Activated naive CD8-positive, alpha-beta T cell treated with anti-CD3 and anti-CD28 coated beads, Interleukin-2, amount 10 ng/mL, durations not matched to agents 7 days and 5 days (primary cell): ENCODE measurements around the gene BRAF. TPM values are rescaled to one million over a fixed set of nuclear protein-coding genes. Genes with fewer than 3 reads are reported as not detected.
"Not testable (repeated sequence)": the region's sequence is repeated elsewhere in the genome, so short reads cannot be mapped to it uniquely, and the experiment has no call there.

Experiments
- ATAC-seq: fragments of 150-1000 bp; cut with Tn5 transposase; one replicate; pipeline ENCODE4 v1.10.0; 2021; ENCODE audit warnings: low read depth, moderate library complexity
- POLR2A ChIA-PET: fragments of 350-600 bp; sonication (Branson Sonifier 250); formaldehyde crosslinking; loops from one replicate; lab custom pipeline; 2021; ENCODE audit warnings: antibody characterized with exemption; lab: Charles Lee
- DNase-seq: peaks from one replicate; pipeline ENCODE4 v3.0.0; 2021
- H3K27ac Mint-ChIP-seq: one replicate; pipeline ENCODE4 v1.8.0; 2022; ENCODE audit warnings: mild to moderate bottlenecking, mixed read lengths
- H3K27me3 Mint-ChIP-seq: one replicate; pipeline ENCODE4 v1.8.0; 2022; ENCODE audit warnings: mild to moderate bottlenecking, moderate library complexity, mixed read lengths
- H3K36me3 Mint-ChIP-seq: one replicate; pipeline ENCODE4 v1.8.0; 2021; ENCODE audit warnings: mild to moderate bottlenecking, mixed read lengths
- H3K4me1 Mint-ChIP-seq: one replicate; pipeline ENCODE4 v1.8.0; 2021; ENCODE audit warnings: mixed read lengths
- H3K4me3 Mint-ChIP-seq: one replicate; pipeline ENCODE4 v1.8.0; 2022; ENCODE audit warnings: mild to moderate bottlenecking, moderate library complexity, mixed read lengths
- H3K9me3 Mint-ChIP-seq: one replicate; pipeline ENCODE4 v1.8.0; 2021; ENCODE audit warnings: mixed read lengths
- total RNA-seq, 2 experiments: library from RNA; stranded (reverse); gene quantifications; one replicate each; pipeline ENCODE4 v1.2.3, GENCODE V29; 2021

Gene BRAF
- total RNA-seq, 2 experiments from 2014 or later, result 34.4 to 39.4 TPM

DNA sequence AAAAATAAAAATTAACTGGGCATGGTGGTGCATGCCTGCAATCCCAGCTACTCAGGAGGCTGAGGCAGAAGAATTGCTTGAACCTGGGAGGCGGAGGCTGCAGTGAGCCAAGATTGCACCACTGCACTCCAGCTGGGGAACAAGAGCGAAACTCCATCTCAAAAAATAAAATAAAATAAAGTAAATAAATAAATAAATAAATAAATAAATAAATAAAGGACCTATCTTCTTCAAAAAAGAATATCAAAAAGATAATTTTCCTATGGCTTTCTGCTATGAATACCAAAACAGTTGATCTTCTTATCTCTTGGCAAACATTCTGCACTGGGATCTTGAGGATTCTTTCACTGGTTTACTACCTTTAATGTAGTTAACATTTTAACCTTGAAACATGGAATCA is 41.9 kb downstream of the BRAF start:
- DNase-seq, ATAC-seq, H3K4me3 Mint-ChIP-seq, H3K9me3 Mint-ChIP-seq, H3K27me3 Mint-ChIP-seq, POLR2A ChIA-PET, H3K27ac Mint-ChIP-seq: not testable (repeated sequence)
- H3K36me3 Mint-ChIP-seq, result peaks cover 16% of the 10 kb centered on the region
- peaks cover 17% of the 10 kb centered on the region for H3K4me1 Mint-ChIP-seq

DNA sequence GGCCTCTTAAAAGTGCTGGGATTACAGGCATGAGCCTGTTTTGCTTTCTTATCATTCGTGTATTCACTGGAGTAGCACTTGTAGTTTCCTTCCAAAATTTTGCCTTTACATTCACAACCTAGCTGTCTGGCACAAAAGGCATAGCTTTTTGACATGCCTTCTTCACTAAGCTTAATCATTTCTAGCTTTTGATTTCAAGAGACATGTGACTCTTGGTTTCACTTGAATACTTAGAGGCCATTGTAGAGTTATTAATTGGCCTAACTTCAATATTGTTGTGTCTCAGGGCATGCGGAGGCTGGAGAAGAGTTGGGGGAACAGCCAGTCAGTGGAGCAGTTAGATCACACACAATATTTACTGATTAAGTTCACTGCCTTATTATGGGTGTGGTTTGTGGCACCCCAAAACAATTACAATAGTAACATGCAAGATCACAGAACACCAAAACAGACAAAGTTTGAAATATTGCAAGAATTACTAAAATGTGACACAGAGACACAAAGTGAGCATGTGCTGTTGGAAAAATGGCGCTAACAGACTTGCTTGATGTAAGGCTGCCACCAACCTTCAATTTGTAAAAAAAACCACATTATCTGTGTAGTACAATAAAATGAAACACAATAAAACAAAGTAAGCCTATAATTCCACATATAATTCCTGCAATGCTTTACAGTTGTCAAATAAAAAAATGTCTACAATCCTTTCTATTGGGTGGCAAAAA is 43.1 kb downstream of the BRAF start:
- Mint-ChIP-seq H3K4me1 (peaks cover 19% of the 10 kb centered on the region), H3K4me3 (no peak overlapping the region), H3K27me3 (peaks cover 1% of the 10 kb centered on the region), H3K27ac (no peak overlapping the region), H3K36me3 (peaks cover 16% of the 10 kb centered on the region), H3K9me3 (peaks cover 4% of the 10 kb centered on the region)
- DNase-seq (no peak), ATAC-seq (no peak)
- POLR2A ChIA-PET, result no interaction called here

DNA sequence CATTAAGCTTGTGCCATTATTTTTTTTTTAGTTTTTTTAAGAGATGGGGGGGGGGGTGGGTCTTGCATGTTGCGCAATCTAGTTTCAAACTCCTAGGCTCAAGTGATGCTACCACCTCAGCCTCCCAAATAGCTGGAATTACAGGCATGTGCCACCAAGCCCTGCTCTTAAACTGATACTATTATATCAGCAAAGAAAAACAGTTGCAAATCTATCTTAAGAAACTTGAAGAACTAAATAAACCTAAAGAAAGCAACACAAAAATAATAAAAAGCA is 47.5 kb downstream of the BRAF start:
- POLR2A ChIA-PET, result no interaction called here
- Mint-ChIP-seq H3K9me3 (peaks cover 8% of the 10 kb centered on the region), H3K36me3 (peaks cover 22% of the 10 kb centered on the region), H3K4me1 (peaks cover 18% of the 10 kb centered on the region), H3K27me3 (peaks cover 1% of the 10 kb centered on the region), H3K4me3 (no peak overlapping the region), H3K27ac (no peak overlapping the region)
- DNase-seq (no peak), ATAC-seq (no peak)

DNA sequence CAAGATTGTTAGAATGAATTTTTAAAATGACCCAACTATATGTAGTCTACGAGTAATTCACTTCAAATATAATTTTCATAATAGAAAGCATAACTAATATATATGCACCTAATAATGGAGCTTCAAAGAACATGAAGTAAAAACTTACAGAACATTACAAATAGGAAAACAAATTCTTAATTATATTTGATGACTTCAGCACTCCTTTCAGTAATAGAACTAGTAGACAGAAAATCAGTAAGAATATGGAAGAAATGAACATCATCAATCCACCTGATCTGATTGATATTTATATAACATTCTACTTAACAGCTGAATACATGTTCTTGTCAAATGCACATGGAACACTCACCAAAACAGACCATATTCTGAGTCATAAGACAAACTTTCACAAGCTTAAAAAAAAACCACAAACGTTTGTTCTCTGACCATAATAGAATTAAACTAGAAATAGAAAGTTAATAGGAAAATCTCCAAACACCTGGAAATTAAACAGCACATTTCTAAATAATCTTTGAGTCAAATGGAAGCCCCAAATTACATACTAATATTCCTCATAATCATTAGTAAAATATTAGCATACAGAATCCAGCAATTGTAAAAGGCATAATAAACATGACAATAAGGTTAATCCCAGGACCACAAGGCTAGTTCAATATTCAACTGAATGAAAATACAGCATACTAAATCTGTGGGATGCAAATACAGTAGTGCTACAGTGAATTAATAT is 48.0 kb downstream of the BRAF start:
- Mint-ChIP-seq H3K27ac (no peak overlapping the region), H3K27me3 (peaks cover 1% of the 10 kb centered on the region), H3K4me1 (peaks cover 17% of the 10 kb centered on the region), H3K36me3 (peaks cover 22% of the 10 kb centered on the region), H3K9me3 (peaks cover 8% of the 10 kb centered on the region), H3K4me3 (no peak overlapping the region)
- POLR2A ChIA-PET, result interaction anchor here (0.7 kb wide), 1 partner anchor 49 kb away, joined by 3 read pairs; no protein-coding TSS in a partner anchor
- DNase-seq (no peak), ATAC-seq (no peak)

DNA sequence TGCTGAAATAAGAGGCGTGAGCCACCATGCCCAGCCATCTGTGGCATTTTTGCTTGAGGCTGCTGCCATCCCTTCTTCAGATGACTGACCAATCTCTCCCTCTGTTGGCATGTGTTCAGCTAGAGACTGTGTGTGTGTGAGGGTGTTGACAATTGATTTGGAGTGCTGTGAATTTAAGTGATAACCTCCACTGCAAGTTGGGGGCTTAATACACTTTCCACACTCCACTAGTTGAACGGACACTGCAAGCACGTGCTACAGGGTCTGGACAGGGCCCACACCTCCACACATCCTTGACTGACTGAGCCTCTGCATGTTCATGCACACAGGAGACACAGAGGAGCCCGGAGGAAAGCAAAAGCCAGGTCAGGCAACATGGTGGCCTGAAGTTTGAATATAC is 51.3 kb downstream of the BRAF start:
- peaks cover 24% of the 10 kb centered on the region for H3K36me3 Mint-ChIP-seq

DNA sequence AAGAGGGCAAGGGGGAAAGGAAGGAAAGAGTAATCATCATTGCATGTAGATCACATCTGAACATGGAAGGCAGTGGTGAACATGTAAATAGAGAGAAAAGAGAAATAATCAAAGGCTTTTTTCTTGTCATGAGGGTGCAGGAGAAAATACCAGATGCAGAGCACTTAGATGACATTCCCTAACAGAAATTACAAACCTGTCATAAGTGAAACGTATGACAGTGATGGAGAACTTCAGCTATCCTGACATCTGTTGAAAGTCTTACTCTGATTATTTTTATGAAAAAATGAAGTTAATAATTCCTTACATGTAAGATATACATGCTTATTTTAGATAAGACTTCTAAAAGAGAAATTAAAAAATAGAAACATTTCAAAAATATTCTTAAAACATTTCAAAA is 54.7 kb downstream of the BRAF start:
- Mint-ChIP-seq H3K9me3 (peaks cover 8% of the 10 kb centered on the region), H3K27me3 (no peaks in the 10 kb centered on the region), H3K27ac (no peak overlapping the region), H3K4me3 (no peak overlapping the region), H3K36me3 (peaks cover 29% of the 10 kb centered on the region), H3K4me1 (peaks cover 24% of the 10 kb centered on the region)
- DNase-seq (no peak), ATAC-seq (no peak)
- POLR2A ChIA-PET, result interaction anchor here (0.6 to 0.7 kb wide), 4 partner anchors 11 to 275 kb away, joined by 3 to 4 read pairs (median 4); no protein-coding TSS in a partner anchor

More for the DNA sequence above, 51.3 kb downstream of the BRAF start:
- Mint-ChIP-seq H3K4me3 (no peak overlapping the region), H3K27ac (no peak overlapping the region), H3K9me3 (peaks cover 12% of the 10 kb centered on the region), H3K4me1 (peaks cover 26% of the 10 kb centered on the region), H3K27me3 (peaks cover 1% of the 10 kb centered on the region)
- ATAC-seq (no peak), DNase-seq (no peak)
- POLR2A ChIA-PET, result no interaction called here

DNA sequence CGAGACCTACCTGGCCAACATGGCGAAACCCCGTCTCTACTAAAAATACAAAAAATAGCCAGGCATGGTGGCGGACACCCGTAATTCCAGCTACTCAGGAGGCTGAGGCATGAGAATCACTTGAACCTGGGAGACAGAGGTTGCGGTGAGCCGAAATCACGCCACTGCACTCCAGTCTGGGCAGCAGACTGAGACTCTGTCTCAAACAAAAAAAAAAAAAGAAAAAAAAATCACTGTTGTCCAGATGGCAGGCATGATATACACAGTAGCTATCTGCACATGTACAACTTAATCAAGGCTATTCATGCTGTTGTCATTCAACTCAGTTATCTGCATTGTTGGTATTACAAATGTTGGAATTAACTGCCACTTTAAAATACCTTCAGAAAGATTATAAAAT is 55.3 kb downstream of the BRAF start:
- Mint-ChIP-seq H3K9me3 (peaks cover 9% of the 10 kb centered on the region), H3K27me3 (no peaks in the 10 kb centered on the region), H3K36me3 (peaks cover 29% of the 10 kb centered on the region), H3K4me3 (no peak overlapping the region), H3K4me1 (peaks cover 21% of the 10 kb centered on the region), H3K27ac (no peak overlapping the region)
- DNase-seq, result no peak
- POLR2A ChIA-PET, result no interaction called here
- ATAC-seq, result no peak

DNA sequence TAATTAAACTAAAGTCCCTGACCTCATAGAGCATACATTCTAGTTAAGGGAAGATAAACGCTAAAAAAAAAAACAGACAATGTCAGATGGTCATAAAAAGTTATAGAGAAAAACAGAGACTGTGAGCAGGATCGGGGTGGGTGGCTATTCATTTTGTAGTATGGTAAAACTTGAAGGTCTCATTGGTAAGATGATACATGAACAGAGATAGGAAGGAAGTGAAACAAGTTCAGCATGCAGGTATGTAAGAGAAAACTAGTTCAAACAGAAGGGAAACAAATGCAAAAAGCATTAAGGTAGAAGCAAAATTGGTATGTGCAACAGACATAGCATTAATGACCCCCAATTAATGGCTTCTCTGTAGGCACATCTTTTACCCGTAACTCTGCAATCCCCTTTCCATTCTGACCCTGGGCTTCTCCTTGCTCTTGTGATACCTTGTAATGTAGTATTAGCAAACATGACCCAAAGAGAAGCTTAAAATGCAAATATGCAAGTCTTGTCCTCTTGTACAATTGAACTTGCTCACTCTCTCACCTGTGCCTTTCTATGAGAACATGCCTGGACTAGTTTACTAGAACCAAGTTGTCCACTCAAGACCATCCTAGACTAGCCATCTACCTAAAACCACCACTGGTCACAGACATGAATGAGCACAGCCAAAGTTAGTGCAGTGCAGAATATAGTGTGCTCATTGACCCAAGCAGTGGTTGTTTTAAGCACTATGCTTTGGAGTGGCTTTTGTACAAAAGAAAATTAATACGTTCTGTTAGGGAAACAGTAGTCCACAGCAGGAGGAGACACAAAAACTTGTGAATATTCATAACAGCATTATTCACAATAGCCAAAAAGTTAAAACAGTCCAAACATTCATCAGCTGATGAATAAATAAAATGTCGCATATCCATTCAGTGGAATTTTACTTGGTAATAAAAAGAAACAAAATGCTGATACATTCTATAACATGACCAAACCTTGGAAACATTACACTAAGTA is 57.0 kb downstream of the BRAF start:
- H3K27me3 Mint-ChIP-seq, result no peaks in the 10 kb centered on the region
- DNase-seq (no peak), ATAC-seq (no peak)
- H3K9me3 Mint-ChIP-seq, result peaks cover 12% of the 10 kb centered on the region
- H3K36me3 Mint-ChIP-seq, result peaks cover 33% of the 10 kb centered on the region
- peak overlapping the region; percentile 5 for H3K27ac Mint-ChIP-seq
- no peak overlapping the region for H3K4me3 Mint-ChIP-seq
- POLR2A ChIA-PET, result no interaction called here
- peaks cover 23% of the 10 kb centered on the region for H3K4me1 Mint-ChIP-seq

DNA sequence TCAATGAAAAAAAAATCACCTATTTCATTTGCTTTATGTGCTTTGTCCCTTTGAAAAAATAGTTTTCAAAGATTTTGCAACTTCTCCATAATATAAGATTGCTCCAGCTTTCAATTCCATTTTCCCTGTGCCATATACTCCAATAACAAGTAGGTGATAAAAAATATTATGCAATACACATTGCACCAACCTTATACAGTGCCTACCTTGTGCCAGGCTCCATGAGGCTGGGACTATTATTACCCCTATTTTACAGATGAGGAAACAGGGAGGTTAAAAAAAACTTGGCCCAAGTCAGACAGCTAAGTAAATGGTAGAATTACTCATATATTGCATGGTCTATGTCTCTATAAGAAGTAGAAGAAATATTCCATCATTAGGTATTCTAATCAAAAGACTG is 57.8 kb downstream of the BRAF start:
- Mint-ChIP-seq H3K4me3 (no peak overlapping the region), H3K27me3 (no peaks in the 10 kb centered on the region), H3K4me1 (peaks cover 23% of the 10 kb centered on the region), H3K36me3 (peaks cover 35% of the 10 kb centered on the region), H3K27ac (no peak overlapping the region), H3K9me3 (peaks cover 12% of the 10 kb centered on the region)
- DNase-seq (no peak), ATAC-seq (no peak)
- POLR2A ChIA-PET, result no interaction called here

DNA sequence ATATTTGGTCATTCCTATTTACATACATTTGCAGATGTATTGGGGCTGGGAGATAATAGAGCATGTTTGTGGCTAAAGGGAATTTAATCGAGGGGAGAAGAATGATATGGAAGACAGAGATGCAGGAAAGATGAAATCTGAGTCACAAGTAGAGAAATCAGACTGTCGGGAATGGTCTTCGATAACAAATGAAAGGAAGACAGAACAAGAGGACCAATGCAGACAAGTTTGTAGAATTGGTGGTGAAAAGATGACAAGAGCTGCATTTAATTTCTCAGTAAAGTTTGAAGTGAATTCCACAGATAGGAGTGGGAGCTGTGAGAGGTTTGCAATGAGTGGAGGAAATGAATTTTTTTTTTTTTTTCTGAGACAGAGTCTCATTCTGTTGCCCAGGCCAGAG is 60.0 kb downstream of the BRAF start:
- ATAC-seq, result no peak
- POLR2A ChIA-PET, result no interaction called here
- H3K27me3 Mint-ChIP-seq, result no peaks in the 10 kb centered on the region
- no peak for DNase-seq
- no peak overlapping the region for H3K4me3 Mint-ChIP-seq
- peaks cover 34% of the 10 kb centered on the region for H3K36me3 Mint-ChIP-seq
- H3K4me1 Mint-ChIP-seq, result peaks cover 12% of the 10 kb centered on the region
- no peak overlapping the region for H3K27ac Mint-ChIP-seq
- H3K9me3 Mint-ChIP-seq, result peaks cover 12% of the 10 kb centered on the region

DNA sequence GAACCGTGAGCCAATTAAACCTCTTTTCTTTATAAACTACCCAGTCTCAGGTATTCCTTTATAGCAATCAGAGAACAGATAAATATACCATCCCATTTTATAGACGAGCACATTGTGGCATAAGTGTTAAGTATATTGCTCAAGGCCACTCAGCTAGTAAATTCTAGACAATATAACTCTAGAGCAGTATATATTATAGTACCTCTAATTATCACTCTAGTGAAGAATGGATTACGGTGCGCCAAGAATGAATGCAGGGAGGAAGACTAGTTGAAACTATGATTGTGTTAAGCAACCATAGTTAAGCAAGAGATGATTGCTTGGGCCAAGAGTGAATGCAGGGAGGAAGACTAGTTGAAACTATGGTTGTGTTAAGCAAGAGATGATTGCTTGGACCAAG is 60.9 kb downstream of the BRAF start:
- H3K4me3 Mint-ChIP-seq, result no peak overlapping the region
- H3K27ac Mint-ChIP-seq, result no peak overlapping the region
- H3K9me3 Mint-ChIP-seq, result peaks cover 10% of the 10 kb centered on the region
- POLR2A ChIA-PET, result no interaction called here
- no peaks in the 10 kb centered on the region for H3K27me3 Mint-ChIP-seq
- peaks cover 31% of the 10 kb centered on the region for H3K36me3 Mint-ChIP-seq
- DNase-seq, result no peak
- no peak for ATAC-seq
- peaks cover 10% of the 10 kb centered on the region for H3K4me1 Mint-ChIP-seq

DNA sequence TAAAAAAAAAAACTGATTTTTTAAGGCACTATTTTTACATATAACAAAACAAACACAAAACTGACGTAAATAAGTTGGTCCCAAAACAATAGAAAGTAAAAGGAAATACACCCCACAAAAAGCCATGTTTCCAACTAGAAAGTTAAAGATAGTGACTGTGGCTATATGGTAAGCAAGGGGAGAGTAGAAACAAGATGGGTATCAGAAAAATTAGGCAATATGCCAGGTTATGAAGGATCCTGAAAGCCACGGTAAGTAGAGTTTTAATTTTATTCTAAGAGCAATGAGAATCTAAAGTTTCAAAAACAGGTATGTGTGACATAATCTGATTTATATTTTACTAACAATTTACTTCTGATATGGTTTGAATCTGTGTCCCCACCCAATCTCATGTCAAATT is 61.5 kb downstream of the BRAF start:
- H3K27me3 Mint-ChIP-seq, result no peaks in the 10 kb centered on the region
- peaks cover 7% of the 10 kb centered on the region for H3K9me3 Mint-ChIP-seq
- ATAC-seq, result no peak
- no peak overlapping the region for H3K4me3 Mint-ChIP-seq
- no peak overlapping the region for H3K27ac Mint-ChIP-seq
- POLR2A ChIA-PET, result no interaction called here
- peaks cover 26% of the 10 kb centered on the region for H3K36me3 Mint-ChIP-seq
- no peak for DNase-seq
- H3K4me1 Mint-ChIP-seq, result peaks cover 8% of the 10 kb centered on the region

DNA sequence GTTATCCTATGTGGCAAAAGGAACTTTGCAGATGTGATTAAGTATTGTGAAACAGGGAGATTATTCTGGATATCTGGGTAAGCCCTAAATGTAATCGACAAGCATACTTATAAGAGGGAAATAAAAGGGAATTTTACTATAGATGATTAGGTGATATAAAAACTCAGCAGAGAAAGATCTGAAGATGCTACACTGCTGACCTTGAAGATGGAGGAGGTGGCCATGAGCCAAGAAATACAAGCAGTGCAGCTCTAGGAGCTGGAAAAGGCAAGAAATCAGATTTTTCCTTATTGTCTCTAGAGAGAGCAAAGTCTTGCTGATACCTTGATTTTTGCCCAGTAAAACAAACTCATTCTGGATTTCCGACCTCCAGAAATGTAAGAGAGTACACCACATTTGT is 67.7 kb downstream of the BRAF start:
- ATAC-seq, result no peak
- no peaks in the 10 kb centered on the region for H3K27me3 Mint-ChIP-seq
- no peaks in the 10 kb centered on the region for H3K9me3 Mint-ChIP-seq
- H3K36me3 Mint-ChIP-seq, result peaks cover 8% of the 10 kb centered on the region
- H3K4me3 Mint-ChIP-seq, result no peak overlapping the region
- DNase-seq, result no peak
- H3K4me1 Mint-ChIP-seq, result peaks cover 1% of the 10 kb centered on the region
- POLR2A ChIA-PET, result no interaction called here
- no peak overlapping the region for H3K27ac Mint-ChIP-seq
